Suprapubic skin (tissue), 4 donors: ENCODE data around the gene SIN3A. TPM values are rescaled to one million over a fixed set of nuclear protein-coding genes. Genes with fewer than 3 reads are reported as not detected.
"Not testable (repeated sequence)": the region's sequence is repeated elsewhere in the genome, so short reads cannot be mapped to it uniquely, and the experiment has no call there.

ENCODE experiments used
- DNase-seq, 2 donors: peaks; one replicate each; pipeline ENCODE4 v3.0.0-alpha.2; 2019; ENCODE audit warnings: low spot score in 2 of 2
- H3K27ac ChIP-seq: fragments of 200-600 bp; sonication (generic); one replicate; pipeline ENCODE4 v1.5.1; 2019
- H3K27me3 ChIP-seq: fragments of 200-600 bp; sonication (generic); one replicate; pipeline ENCODE4 v1.5.1; 2019
- H3K36me3 ChIP-seq: fragments of 200-600 bp; sonication (generic); one replicate; pipeline ENCODE4 v1.5.1; 2019
- H3K4me1 ChIP-seq: fragments of 200-600 bp; sonication (generic); one replicate; pipeline ENCODE4 v1.5.1; 2019
- H3K4me3 ChIP-seq: fragments of 200-600 bp; sonication (generic); one replicate; pipeline ENCODE4 v1.5.1; 2019; ENCODE audit warnings: mild to moderate bottlenecking
- H3K9me3 ChIP-seq: fragments of 200-600 bp; sonication (generic); one replicate; pipeline ENCODE4 v1.5.1; 2019
- EP300 ChIP-seq: sonication (generic); formaldehyde crosslinking; IDR thresholded peaks from one replicate; pipeline ENCODE4 v1.6.1; 2017; ENCODE audit warnings: antibody characterized with exemption
- POLR2A ChIP-seq, 2 donors: fragments of 450-650 bp; IDR thresholded peaks; one replicate each; pipeline ENCODE4 v1.6.1; 2017; ENCODE audit warnings: antibody characterized with exemption in 2 of 2, mild to moderate bottlenecking in 2 of 2, moderate library complexity in 2 of 2
- POLR2AphosphoS5 ChIP-seq, 3 donors: sonication (generic); formaldehyde crosslinking; IDR thresholded peaks; one replicate each; pipeline ENCODE4 v1.6.1; 2017; ENCODE audit warnings: antibody characterized with exemption in 3 of 3
- WGBS: methylation state at CpG from one replicate; pipeline ENCODE4 v1.1.5; 2018; 5-methylcytosine and 5-hydroxymethylcytosine counted together
- total RNA-seq, 4 donors: library from RNA; depleted of rRNA; stranded (reverse); fragments of >200 nt; gene quantifications; one replicate each; pipeline ENCODE4 v1.1.0, GENCODE V29; 2016
- TF ChIP-seq, protein P1 (sequence below), 2 donors: fragments of 200-600 bp in 1 of 2; fragments of 450-650 bp in 1 of 2; sonication (generic) in 1 of 2; IDR thresholded peaks; one replicate each; pipeline ENCODE4 v1.5.1; 2016 to 2019; ENCODE audit warnings: antibody characterized with exemption in 2 of 2, mild to moderate bottlenecking in 1 of 2, moderate library complexity in 1 of 2

SIN3A gene
- total RNA-seq, 4 donors from 2014 or later: 55.2 to 94.8 (median 66.0) TPM

DNA sequence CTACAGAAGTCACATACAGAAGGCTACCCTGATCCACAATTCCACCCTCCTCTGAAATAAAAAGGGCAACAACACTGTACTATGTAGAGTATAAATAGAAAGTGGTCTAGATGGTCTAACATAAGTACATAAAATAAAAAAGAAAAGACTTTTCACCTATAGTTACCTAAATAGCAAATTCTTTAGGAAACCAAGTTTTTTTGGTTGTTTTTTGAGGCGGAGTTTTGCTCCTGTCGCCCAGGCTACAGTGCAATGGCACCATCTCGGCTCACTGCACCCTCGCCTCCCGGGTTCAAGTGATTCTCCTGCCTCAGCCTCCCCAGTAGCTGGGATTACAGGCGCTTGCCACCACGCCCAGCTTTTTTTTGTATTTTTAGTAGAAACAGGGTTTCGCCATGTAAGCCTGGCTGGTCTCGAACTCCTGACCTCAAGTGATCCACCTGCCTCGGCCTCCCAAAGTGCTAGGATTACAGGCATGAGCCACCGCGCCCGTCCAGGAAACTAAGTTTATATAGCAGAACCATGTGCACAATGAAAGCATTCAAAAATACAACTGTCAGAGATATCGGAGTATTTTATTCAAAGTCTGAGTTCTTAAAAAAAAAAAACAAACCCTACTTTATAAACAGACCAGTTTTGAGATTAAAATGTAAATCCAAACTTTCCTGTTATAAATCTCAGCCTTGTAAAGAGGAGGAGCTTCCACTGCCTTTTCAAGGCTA lies 1.7 kb downstream of the SIN3A start:
- Histone ChIP-seq H3K27me3 (no peaks in the 10 kb centered on the region), H3K4me1 (peaks cover 32% of the 10 kb centered on the region), H3K27ac (peak overlapping the region; percentile 97)

DNA sequence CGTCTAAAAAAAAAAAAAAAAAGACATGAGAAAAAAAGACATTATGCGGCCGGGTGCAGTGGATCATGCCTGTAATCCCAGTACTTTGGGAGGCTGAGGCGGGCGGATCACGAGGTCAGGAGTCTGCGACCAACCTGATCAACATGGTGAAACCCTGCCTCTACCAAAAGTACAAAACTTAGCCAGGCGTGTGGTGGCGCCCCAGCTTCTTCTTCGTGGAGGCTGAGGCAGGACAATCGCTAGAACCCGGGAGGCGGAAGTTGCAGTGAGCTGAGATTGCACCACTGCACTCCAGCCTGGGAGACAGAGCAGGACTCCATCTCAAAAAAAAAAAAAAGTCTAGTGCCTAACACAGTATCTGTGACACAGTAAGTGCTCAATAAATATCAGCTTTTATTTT lies 3.3 kb downstream of the SIN3A start:
- H3K4me3 ChIP-seq, H3K27me3 ChIP-seq, DNase-seq, H3K9me3 ChIP-seq, H3K27ac ChIP-seq, H3K36me3 ChIP-seq: not testable (repeated sequence)
- 88% methylated on average over 13 of the region's 13 CpGs for WGBS
- H3K4me1 ChIP-seq: peaks cover 36% of the 10 kb centered on the region

More for the DNA sequence above, 1.7 kb downstream of the SIN3A start:
- H3K36me3 ChIP-seq: peaks cover 9% of the 10 kb centered on the region
- TF ChIP-seq EP300 (no peak), POLR2A (IDR thresholded peaks at IDR 0.05) (no peak), POLR2AphosphoS5 (IDR thresholded peaks at IDR 0.05) (no peak)
- TF ChIP-seq, protein P1, sequence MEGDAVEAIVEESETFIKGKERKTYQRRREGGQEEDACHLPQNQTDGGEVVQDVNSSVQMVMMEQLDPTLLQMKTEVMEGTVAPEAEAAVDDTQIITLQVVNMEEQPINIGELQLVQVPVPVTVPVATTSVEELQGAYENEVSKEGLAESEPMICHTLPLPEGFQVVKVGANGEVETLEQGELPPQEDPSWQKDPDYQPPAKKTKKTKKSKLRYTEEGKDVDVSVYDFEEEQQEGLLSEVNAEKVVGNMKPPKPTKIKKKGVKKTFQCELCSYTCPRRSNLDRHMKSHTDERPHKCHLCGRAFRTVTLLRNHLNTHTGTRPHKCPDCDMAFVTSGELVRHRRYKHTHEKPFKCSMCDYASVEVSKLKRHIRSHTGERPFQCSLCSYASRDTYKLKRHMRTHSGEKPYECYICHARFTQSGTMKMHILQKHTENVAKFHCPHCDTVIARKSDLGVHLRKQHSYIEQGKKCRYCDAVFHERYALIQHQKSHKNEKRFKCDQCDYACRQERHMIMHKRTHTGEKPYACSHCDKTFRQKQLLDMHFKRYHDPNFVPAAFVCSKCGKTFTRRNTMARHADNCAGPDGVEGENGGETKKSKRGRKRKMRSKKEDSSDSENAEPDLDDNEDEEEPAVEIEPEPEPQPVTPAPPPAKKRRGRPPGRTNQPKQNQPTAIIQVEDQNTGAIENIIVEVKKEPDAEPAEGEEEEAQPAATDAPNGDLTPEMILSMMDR (IDR thresholded peaks at IDR 0.05): no peak
- no peak for DNase-seq
- WGBS: 40% methylated on average over 14 of the region's 14 CpGs
- H3K9me3 ChIP-seq: no peaks in the 10 kb centered on the region
- peak overlapping the region; percentile 89 for H3K4me3 ChIP-seq

DNA sequence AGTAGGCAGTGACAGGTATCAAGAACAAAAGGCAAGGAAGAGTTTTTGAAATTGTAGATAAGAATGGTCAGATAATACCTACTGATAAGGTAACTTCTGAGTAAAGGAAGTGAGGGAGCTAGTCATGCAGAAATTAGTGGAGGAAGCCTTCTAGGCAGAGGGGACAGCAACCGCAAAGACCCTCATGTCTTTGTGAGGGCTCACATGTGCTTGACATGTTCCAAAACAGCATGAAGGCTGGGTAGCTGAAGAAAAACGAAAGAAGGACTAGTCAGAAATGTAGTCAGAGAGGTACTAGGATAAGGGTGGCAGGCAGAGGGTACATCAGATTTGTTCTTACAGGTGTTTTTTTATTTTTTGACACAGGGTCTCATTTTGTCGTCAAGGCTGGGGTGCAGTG lies 5.3 kb downstream of the SIN3A start:
- H3K4me1 ChIP-seq: peaks cover 27% of the 10 kb centered on the region
- WGBS: 74% methylated on average over 3 of the region's 3 CpGs
- H3K36me3 ChIP-seq: peaks cover 13% of the 10 kb centered on the region
- H3K9me3 ChIP-seq: no peaks in the 10 kb centered on the region
- no peak overlapping the region for H3K4me3 ChIP-seq
- TF ChIP-seq, protein P1 (IDR thresholded peaks at IDR 0.05): no peak
- TF ChIP-seq POLR2A (IDR thresholded peaks at IDR 0.05) (no peak), EP300 (no peak), POLR2AphosphoS5 (IDR thresholded peaks at IDR 0.05) (no peak)
- H3K27me3 ChIP-seq: no peaks in the 10 kb centered on the region
- no peak for DNase-seq
- no peak overlapping the region for H3K27ac ChIP-seq

DNA sequence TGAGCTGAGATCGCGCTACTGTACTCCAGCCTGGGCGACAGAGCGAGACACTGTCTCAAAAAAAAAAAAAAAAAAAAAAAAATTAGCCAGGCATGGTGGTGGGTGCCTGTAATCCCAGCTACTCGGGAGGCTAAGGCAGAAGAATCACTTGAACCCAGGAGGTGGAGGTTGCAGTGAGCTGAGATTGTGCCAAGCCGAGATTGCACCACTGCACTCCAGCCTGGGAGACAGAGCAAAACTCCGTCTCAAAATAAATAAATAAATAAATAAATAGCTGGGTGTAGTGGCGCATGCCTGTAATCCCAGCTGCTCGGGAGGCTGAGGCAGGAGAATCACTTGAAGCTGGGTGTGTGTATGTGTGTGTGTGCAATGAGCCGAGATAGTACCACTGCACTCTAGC lies 6.2 kb downstream of the SIN3A start:
- Histone ChIP-seq H3K36me3 (peaks cover 13% of the 10 kb centered on the region), H3K4me1 (peaks cover 24% of the 10 kb centered on the region)
- H3K9me3 ChIP-seq, H3K27me3 ChIP-seq, H3K4me3 ChIP-seq, DNase-seq, H3K27ac ChIP-seq: not testable (repeated sequence)
- WGBS: 93% methylated on average over 10 of the region's 10 CpGs

DNA sequence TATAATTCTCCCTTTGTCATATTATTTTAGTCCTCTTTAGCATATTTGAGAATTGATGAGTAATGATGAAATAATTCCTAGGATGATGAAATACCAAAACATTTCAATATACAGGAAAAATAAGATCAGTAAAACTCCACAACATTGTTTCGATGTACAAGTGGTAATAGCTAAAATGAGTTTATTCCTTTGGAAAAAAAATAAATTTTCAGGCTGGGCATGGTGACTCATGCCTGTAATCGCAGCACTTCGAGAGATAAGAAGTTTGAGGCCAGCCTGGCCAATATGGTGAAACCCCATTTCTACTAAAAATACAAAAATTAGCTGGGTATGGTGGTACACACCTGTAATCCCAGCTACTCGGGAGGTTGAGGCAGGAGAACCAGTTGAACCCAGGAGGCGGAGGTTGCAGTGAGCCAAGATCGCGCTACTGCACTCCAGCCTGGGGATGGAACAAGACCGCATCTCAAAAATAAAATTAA lies 7.5 kb downstream of the SIN3A start:
- H3K4me1 ChIP-seq: peaks cover 11% of the 10 kb centered on the region
- DNase-seq, H3K27ac ChIP-seq, H3K27me3 ChIP-seq, H3K4me3 ChIP-seq, H3K9me3 ChIP-seq: not testable (repeated sequence)
- 80% methylated on average over 8 of the region's 8 CpGs for WGBS
- H3K36me3 ChIP-seq: peaks cover 13% of the 10 kb centered on the region

DNA sequence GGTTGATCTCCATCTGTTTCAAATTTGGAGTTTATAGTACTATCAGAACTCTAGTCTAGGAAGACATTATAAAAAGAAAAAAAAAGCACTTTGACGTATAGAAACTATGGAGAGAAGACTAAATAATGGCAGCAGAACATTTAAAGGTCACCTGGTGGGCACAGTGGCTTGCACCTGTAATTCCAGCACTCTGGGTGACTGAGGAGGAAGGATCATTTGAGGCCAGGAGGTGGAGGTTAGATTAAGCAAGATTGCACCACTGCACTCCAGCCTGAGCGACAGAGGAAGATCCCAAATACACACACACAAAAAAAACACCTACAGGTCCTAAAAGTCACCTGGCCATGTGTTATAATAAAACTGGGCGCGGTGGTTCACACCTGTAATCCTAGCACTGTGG lies 13.8 kb downstream of the SIN3A start:
- Histone ChIP-seq H3K36me3 (peaks cover 5% of the 10 kb centered on the region), H3K27ac (no peak overlapping the region), H3K27me3 (no peaks in the 10 kb centered on the region), H3K4me1 (peaks cover 22% of the 10 kb centered on the region), H3K4me3 (no peak overlapping the region), H3K9me3 (no peaks in the 10 kb centered on the region)
- no peak for DNase-seq
- TF ChIP-seq EP300 (no peak), POLR2AphosphoS5 (IDR thresholded peaks at IDR 0.05) (no peak)
- WGBS: 90% methylated on average over 4 of the region's 4 CpGs

DNA sequence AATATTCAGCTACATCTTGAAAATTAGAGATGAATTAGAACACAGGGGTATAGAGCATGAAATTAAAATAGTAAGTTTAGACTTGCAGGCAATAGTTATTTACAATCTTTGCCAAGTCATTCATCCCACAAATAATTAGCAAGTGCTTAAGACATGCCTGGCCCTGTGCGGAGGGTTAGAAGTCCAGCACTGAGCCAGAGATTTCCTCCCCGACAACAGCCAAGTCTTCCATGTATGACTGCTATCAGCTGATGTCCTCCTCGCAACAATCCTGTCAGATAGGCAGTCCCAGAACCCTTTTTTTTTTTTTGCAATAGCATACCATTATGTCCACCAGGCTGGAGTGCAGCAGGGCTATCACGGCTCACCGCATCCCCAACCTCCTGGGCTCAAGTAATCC lies 14.6 kb downstream of the SIN3A start:
- H3K4me3 ChIP-seq: no peak overlapping the region
- no peak for DNase-seq
- 44% methylated on average over 5 of the region's 5 CpGs for WGBS
- no peak overlapping the region for H3K27ac ChIP-seq
- H3K36me3 ChIP-seq: peaks cover 5% of the 10 kb centered on the region
- peaks cover 22% of the 10 kb centered on the region for H3K4me1 ChIP-seq
- TF ChIP-seq POLR2A (IDR thresholded peaks at IDR 0.05) (no peak), POLR2AphosphoS5 (IDR thresholded peaks at IDR 0.05) (no peak), EP300 (no peak)
- TF ChIP-seq, protein P1 (IDR thresholded peaks at IDR 0.05): no peak
- H3K27me3 ChIP-seq: no peaks in the 10 kb centered on the region
- no peaks in the 10 kb centered on the region for H3K9me3 ChIP-seq
